MM.1S (cell line): ENCODE results near the gene LSM7.

ENCODE experiments used
- DNase-seq: peaks from one replicate; pipeline ENCODE4 v3.0.0-alpha.2; 2015
- H2AFZ ChIP-seq: fragments of 300-600 bp; sonication (generic); 2 replicates; pipeline ENCODE4 v1.6.0; 2016; ENCODE audit warnings: antibody characterized with exemption, low read length
- H3F3A ChIP-seq: fragments of 300-600 bp; sonication (generic); 2 replicates; pipeline ENCODE4 v1.6.1; 2016; ENCODE audit warnings: mild to moderate bottlenecking, antibody characterized with exemption, low read length, moderate library complexity, mixed read lengths; ENCODE audit not compliant: insufficient read depth
- H3K27ac ChIP-seq: fragments of 300-600 bp; sonication (generic); 2 replicates; pipeline ENCODE4 v1.5.1; 2016; ENCODE audit warnings: mild to moderate bottlenecking, low read length
- H3K27me3 ChIP-seq: fragments of 300-600 bp; sonication (generic); replicated peaks from 2 replicates; pipeline ENCODE4 v1.6.0; 2016; ENCODE audit warnings: low read length; ENCODE audit not compliant: insufficient read depth
- H3K36me3 ChIP-seq: fragments of 300-600 bp; sonication (generic); replicated peaks from 2 replicates; pipeline ENCODE4 v1.6.1; 2016; ENCODE audit warnings: mild to moderate bottlenecking, low read length, mixed read lengths; ENCODE audit not compliant: insufficient read depth
- H3K4me1 ChIP-seq: fragments of 300-600 bp; sonication (generic); 2 replicates; pipeline ENCODE4 v1.6.1; 2016; ENCODE audit warnings: low read length, mixed read lengths
- H3K4me2 ChIP-seq: fragments of 300-600 bp; sonication (generic); 2 replicates; pipeline ENCODE4 v1.6.0; 2016; ENCODE audit warnings: low read depth, low read length
- H3K4me3 ChIP-seq: fragments of 300-600 bp; sonication (generic); 2 replicates; pipeline ENCODE4 v1.5.1; 2016; ENCODE audit warnings: low read length, mixed read lengths
- H3K79me2 ChIP-seq: fragments of 300-600 bp; sonication (generic); 2 replicates; pipeline ENCODE4 v1.6.1; 2016; ENCODE audit warnings: mixed run types, low read length, mixed read lengths
- H3K9ac ChIP-seq: fragments of 300-600 bp; sonication (generic); 2 replicates; pipeline ENCODE4 v1.6.1; 2016; ENCODE audit warnings: low read length, mixed read lengths
- H3K9me2 ChIP-seq: fragments of 300-600 bp; sonication (generic); replicated peaks from 2 replicates; pipeline ENCODE4 v1.6.1; 2016; ENCODE audit warnings: mild to moderate bottlenecking, low read length, mixed read lengths; ENCODE audit not compliant: insufficient read depth
- H3K9me3 ChIP-seq: fragments of 300-600 bp; sonication (generic); replicated peaks from 2 replicates; pipeline ENCODE4 v1.6.1; 2016; ENCODE audit warnings: mild to moderate bottlenecking, low read length, mixed read lengths; ENCODE audit not compliant: insufficient read depth
- H4K20me1 ChIP-seq: fragments of 300-600 bp; sonication (generic); 2 replicates; pipeline ENCODE4 v1.6.1; 2016; ENCODE audit warnings: mild to moderate bottlenecking, low read length, moderate library complexity, mixed read lengths; ENCODE audit not compliant: insufficient read depth
- EZH2 ChIP-seq: fragments of 300-600 bp; sonication (generic); optimal IDR thresholded peaks from 2 replicates; pipeline ENCODE3; 2017; ENCODE audit warnings: low read depth, mild to moderate bottlenecking, antibody characterized with exemption, low read length, mixed read lengths
- EZH2phosphoT487 ChIP-seq: fragments of 300-600 bp; sonication (generic); IDR thresholded peaks from 2 replicates; pipeline ENCODE4 v1.6.1; 2018; ENCODE audit warnings: antibody characterized with exemption, low read length
- TF ChIP-seq, protein P1 (sequence below): fragments of 300-600 bp; sonication (generic); IDR thresholded peaks from 2 replicates; pipeline ENCODE4 v1.5.1; 2016; ENCODE audit warnings: antibody characterized with exemption, low read length, mixed read lengths

The LSM7 gene

DNA sequence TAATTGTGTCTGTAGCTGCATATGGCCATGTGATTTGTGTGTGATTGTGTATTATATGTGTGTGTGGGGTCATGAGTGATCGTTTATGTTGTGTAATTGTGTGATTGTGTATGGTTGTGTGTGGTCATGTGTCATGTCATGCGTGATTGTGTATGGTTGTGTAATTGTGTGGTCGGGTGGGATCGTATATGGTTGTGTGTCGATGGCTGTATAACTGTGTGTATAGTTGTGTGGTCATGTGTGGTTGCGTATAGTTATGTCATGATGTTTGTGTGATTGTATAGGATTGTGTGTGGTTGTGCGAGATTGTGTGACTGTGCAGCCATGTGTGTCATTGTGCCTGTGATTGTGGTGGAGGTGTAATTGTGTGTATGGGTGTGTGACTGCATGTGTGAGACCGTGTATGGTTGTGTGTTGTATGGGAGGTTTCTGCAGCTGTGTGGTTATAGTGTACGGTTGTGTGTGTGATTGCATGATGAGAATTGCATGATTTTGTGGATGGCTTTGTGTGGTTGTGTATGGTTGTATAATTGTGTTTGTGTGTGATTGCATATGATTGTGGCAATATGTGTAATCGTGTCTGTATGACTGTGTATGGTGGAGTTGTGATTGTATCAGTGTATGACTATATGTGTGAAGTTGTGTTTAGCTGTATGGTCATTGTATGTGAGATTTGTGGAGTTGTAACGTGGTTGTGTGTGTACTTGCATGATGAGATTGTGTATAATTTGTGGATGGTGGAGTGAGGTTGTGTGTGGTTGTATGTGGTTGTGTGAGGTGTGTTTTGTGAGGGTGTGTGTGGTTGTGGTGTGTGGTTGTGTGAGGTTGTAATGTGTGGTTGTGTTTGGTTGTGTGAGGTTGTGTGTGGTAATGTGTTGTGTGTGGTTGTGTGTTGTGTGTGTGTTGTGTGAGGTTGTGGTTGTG is 33.9 kb upstream of the LSM7 start:
- no peak for DNase-seq
- H3K27ac ChIP-seq = no peak overlapping the region
- no peak overlapping the region for H3K9ac ChIP-seq
- H3K9me3 ChIP-seq = no peaks in the 10 kb centered on the region
- no peaks in the 10 kb centered on the region for H3K4me1 ChIP-seq
- H3K4me3 ChIP-seq = no peak overlapping the region
- no peak overlapping the region for H2AFZ ChIP-seq
- H3K9me2 ChIP-seq = no peaks in the 10 kb centered on the region
- peaks cover 61% of the 10 kb centered on the region for H3K27me3 ChIP-seq
- H3K36me3 ChIP-seq = no peaks in the 10 kb centered on the region
- H3K79me2 ChIP-seq = no peaks in the 10 kb centered on the region
- TF ChIP-seq EZH2phosphoT487 = no peak
- TF ChIP-seq, protein P1, sequence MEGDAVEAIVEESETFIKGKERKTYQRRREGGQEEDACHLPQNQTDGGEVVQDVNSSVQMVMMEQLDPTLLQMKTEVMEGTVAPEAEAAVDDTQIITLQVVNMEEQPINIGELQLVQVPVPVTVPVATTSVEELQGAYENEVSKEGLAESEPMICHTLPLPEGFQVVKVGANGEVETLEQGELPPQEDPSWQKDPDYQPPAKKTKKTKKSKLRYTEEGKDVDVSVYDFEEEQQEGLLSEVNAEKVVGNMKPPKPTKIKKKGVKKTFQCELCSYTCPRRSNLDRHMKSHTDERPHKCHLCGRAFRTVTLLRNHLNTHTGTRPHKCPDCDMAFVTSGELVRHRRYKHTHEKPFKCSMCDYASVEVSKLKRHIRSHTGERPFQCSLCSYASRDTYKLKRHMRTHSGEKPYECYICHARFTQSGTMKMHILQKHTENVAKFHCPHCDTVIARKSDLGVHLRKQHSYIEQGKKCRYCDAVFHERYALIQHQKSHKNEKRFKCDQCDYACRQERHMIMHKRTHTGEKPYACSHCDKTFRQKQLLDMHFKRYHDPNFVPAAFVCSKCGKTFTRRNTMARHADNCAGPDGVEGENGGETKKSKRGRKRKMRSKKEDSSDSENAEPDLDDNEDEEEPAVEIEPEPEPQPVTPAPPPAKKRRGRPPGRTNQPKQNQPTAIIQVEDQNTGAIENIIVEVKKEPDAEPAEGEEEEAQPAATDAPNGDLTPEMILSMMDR = no peak
- no peak for TF ChIP-seq EZH2
- no peak overlapping the region for H3K4me2 ChIP-seq
- H4K20me1 ChIP-seq = no peaks in the 10 kb centered on the region
- no peaks in the 10 kb centered on the region for H3F3A ChIP-seq

DNA sequence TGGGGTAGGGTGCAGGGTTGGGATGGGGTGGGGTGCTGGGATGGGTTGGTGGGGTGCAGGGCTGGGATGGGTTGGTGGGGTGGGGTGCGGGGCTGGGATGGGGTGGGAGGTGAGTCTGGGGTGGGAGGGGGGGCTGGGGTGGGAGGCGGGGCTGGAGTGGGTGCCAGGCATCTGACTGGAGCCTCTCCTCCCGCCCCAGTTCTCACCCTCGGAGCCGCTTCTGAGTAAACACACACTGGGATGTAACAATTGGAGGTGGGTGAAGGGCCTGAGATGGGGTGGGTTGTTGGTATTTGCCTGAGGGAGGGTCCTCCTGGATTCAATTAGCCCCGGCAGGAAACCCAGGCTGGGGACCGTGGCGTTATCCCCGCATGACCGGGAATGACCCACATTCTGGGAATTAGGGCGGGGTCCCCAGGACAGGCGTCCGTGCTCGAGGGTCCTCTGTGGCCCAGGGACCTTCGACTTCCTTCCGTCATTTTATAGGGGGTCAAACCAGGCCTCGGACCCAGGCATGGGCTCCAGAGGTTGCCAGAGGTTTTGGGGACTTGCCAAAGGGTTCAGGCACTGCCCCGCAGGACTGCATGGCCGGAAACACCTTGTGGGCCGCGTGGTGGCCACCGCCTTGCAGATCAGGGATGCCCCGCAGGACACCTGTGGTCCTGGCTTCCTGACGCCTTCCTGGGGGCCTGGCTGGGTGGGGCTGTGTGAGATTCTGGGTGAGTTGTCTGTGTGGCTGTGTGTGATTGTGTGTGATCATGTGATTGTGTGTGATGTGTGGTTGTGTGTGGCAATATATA is 33.1 kb upstream of the LSM7 start:
- no peak for TF ChIP-seq EZH2
- TF ChIP-seq, protein P1 = no peak
- no peak for TF ChIP-seq EZH2phosphoT487
- H3K9ac ChIP-seq = no peak overlapping the region
- H4K20me1 ChIP-seq = no peaks in the 10 kb centered on the region
- no peaks in the 10 kb centered on the region for H3K36me3 ChIP-seq
- no peak overlapping the region for H3K27ac ChIP-seq
- no peaks in the 10 kb centered on the region for H3K79me2 ChIP-seq
- H3K9me3 ChIP-seq = no peaks in the 10 kb centered on the region
- no peaks in the 10 kb centered on the region for H3F3A ChIP-seq
- no peaks in the 10 kb centered on the region for H3K4me1 ChIP-seq
- no peak overlapping the region for H3K4me3 ChIP-seq
- H3K27me3 ChIP-seq = peaks cover 57% of the 10 kb centered on the region
- DNase-seq = no peak
- no peak overlapping the region for H2AFZ ChIP-seq
- no peaks in the 10 kb centered on the region for H3K9me2 ChIP-seq
- no peak overlapping the region for H3K4me2 ChIP-seq

DNA sequence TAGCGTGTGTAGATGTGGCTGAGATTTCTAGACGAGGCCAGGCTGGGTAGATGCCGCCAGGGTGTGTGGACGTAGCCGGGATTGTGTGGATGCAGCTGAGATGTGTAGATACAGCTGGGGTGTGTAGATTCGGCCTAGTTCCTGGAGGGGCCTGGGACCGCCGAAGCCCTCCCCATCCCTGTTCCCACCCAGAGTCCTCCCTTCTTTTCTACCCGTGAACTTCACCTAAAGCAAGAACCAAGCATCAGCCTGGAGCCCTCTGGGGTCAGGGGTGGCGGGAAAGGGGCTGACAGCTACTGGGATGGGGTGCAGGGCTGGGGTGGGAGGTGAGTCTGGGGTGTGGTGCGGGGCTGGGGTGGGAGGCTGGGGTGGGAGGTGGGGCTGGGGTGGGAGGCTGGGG is 32.4 kb upstream of the LSM7 start:
- H3K9me2 ChIP-seq = no peaks in the 10 kb centered on the region
- H3F3A ChIP-seq = no peaks in the 10 kb centered on the region
- H3K4me2 ChIP-seq = no peak overlapping the region
- H3K4me1 ChIP-seq = no peaks in the 10 kb centered on the region
- H3K9me3 ChIP-seq = no peaks in the 10 kb centered on the region
- no peaks in the 10 kb centered on the region for H4K20me1 ChIP-seq
- H3K36me3 ChIP-seq = no peaks in the 10 kb centered on the region
- TF ChIP-seq EZH2phosphoT487 (no peak), EZH2 (no peak)
- TF ChIP-seq, protein P1 = no peak
- no peaks in the 10 kb centered on the region for H3K79me2 ChIP-seq
- DNase-seq = no peak
- H3K27ac ChIP-seq = no peak overlapping the region
- H3K27me3 ChIP-seq = peaks cover 51% of the 10 kb centered on the region
- H2AFZ ChIP-seq = no peak overlapping the region
- H3K4me3 ChIP-seq = no peak overlapping the region
- no peak overlapping the region for H3K9ac ChIP-seq
